Measurements from ENCODE around the gene TMEM59L.

Gene TMEM59L

GRCh38 chr19:18571564-18572344 is 40.9 kb upstream of the TMEM59L start, which contains the start of gene UBA52 (continued):
- peak; percentile 89 for TF ChIP-seq KLF9 (tag by site-specific recombination; IDR thresholded peaks at IDR 0.05; ENCODE audit: low read depth)
- TF ChIP-seq ZNF324 (tag by site-specific recombination; IDR thresholded peaks at IDR 0.05), result peak; percentile 76
- TF ChIP-seq KLF10 (tag by site-specific recombination; IDR thresholded peaks at IDR 0.05), result peak; percentile 87
- TF ChIP-seq ZFP69B (tag by site-specific recombination; IDR thresholded peaks at IDR 0.05), result peak; percentile 98
- TF ChIP-seq TRIM28 (IDR thresholded peaks at IDR 0.05; ENCODE audit: borderline replicate concordance, low read length), result no peak
- TF ChIP-seq ZNF501 (tag by site-specific recombination; IDR thresholded peaks at IDR 0.05), result 0 out of 2 replicates have a peak, but pooled peaks have one; percentile 34
- TF ChIP-seq ZNF639 (tag by site-specific recombination; IDR thresholded peaks at IDR 0.05), result peak; percentile 70
- peak; percentile 76; the same call in 1 of the 2 replicates for TF ChIP-seq KLF16 (tag by site-specific recombination; IDR thresholded peaks at IDR 0.05)
- TF ChIP-seq ZSCAN30 (tag by site-specific recombination; IDR thresholded peaks at IDR 0.05), result peak; percentile 27; the same call in 1 of the 2 replicates
- peak; percentile 26; the same call in 1 of the 2 replicates for TF ChIP-seq WT1 (tag by site-specific recombination; IDR thresholded peaks at IDR 0.05)
- no peak for TF ChIP-seq ZNF148 (tag by site-specific recombination; IDR thresholded peaks at IDR 0.05; ENCODE audit: borderline replicate concordance)
- TF ChIP-seq ZNF561 (tag by site-specific recombination; IDR thresholded peaks at IDR 0.05; ENCODE audit: borderline replicate concordance), result peak; percentile 84; the same call in 1 of the 2 replicates
- TF ChIP-seq ZBTB11 (tag by site-specific recombination; conservative IDR thresholded peaks at IDR 0.05; ENCODE audit: low read depth), result peak; percentile 86
- TF ChIP-seq ZNF394 (tag by site-specific recombination; IDR thresholded peaks at IDR 0.05; ENCODE audit: borderline replicate concordance), result peak; percentile 62
- TF ChIP-seq ZNF335 (tag by site-specific recombination; conservative IDR thresholded peaks at IDR 0.05), result peak; percentile 63
- TF ChIP-seq ZNF449 (tag by site-specific recombination; IDR thresholded peaks at IDR 0.05), result 0 out of 2 replicates have a peak, but pooled peaks have one; percentile 30
- peak; percentile 49; the same call in 1 of the 2 replicates for TF ChIP-seq HIC1 (tag by site-specific recombination; IDR thresholded peaks at IDR 0.05)
- TF ChIP-seq ELK4 (IDR thresholded peaks at IDR 0.05; ENCODE audit: borderline replicate concordance, low read depth, low read length), result peak; percentile 72; the same call in 1 of the 2 replicates
- TF ChIP-seq ZBTB21 (tag by site-specific recombination; IDR thresholded peaks at IDR 0.05), result peak; percentile 96
- no peak for TF ChIP-seq ZNF664 (tag by site-specific recombination; IDR thresholded peaks at IDR 0.05)
- TF ChIP-seq KLF7 (tag by site-specific recombination; IDR thresholded peaks at IDR 0.05; ENCODE audit: borderline replicate concordance), result peak; percentile 99
- TF ChIP-seq ZNF660 (tag by site-specific recombination; IDR thresholded peaks at IDR 0.05), result peak; percentile 77
- no peak for TF ChIP-seq ZNF138 (tag by site-specific recombination; IDR thresholded peaks at IDR 0.05; ENCODE audit: borderline replicate concordance)
- TF ChIP-seq ZNF610 (tag by site-specific recombination; IDR thresholded peaks at IDR 0.05; ENCODE audit: borderline replicate concordance), result peak; percentile 70; the same call in 1 of the 2 replicates
- TF ChIP-seq ZNF704 (tag by site-specific recombination; IDR thresholded peaks at IDR 0.05), result no peak
